ENCODE results near the gene TIMP4. TPM values are rescaled to one million over a fixed set of nuclear protein-coding genes. Genes with fewer than 3 reads are reported as not detected.

TIMP4 gene
- total RNA-seq, 1 experiment from 2014 or later: 8.4 TPM

DNA sequence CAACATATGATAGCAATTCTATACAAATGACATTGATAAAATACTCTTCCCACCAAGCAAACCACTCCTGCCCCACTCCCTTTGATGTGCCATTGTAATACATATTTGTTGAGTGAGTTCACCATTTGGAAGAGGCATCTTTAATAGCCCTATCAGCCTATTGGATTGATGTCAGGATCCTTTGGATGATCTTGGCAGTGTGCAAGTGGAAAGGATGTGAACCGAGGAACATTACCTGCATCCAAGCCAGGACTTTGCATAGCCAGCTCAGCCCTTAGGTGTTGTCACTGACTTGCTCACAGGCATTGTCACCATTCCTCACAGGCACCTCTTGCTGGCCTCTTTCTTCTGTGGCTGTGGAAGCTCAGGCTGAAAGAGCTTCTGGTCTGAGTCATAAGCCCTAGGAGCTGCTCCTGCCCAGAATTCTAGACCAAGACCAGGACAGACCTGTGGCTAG, 16.5 kb upstream of the TIMP4 start:
- Histone ChIP-seq H3K14ac (ENCODE audit: insufficient read depth, low read length) (no peak overlapping the region), H4K20me1 (ENCODE audit: control insufficient read depth, insufficient read depth, insufficient read length) (no peaks in the 10 kb centered on the region), H3K23ac (ENCODE audit: insufficient read length, low read depth, low read length) (no peak overlapping the region), H3K23me2 (ENCODE audit: insufficient read length, low read depth, low read length, poor library complexity, severe bottlenecking) (no peaks in the 10 kb centered on the region), H4K8ac (replicated peaks; ENCODE audit: insufficient read length, low read depth, low read length) (no peak overlapping the region), H3K27me3 (ENCODE audit: insufficient read depth, low read length) (no peaks in the 10 kb centered on the region), H3K4me2 (ENCODE audit: insufficient read depth, insufficient read length, low read length) (no peak overlapping the region), H2AFZ (ENCODE audit: low read length) (no peak overlapping the region), H2BK20ac (ENCODE audit: low read depth, low read length, poor library complexity, severe bottlenecking) (no peak overlapping the region), H2BK120ac (ENCODE audit: low read depth, low read length, poor library complexity, severe bottlenecking) (no peak overlapping the region), H4K91ac (ENCODE audit: insufficient read length, low read depth, low read length) (no peak overlapping the region), H3T11ph (ENCODE audit: low read length) (no peak overlapping the region), H3K79me2 (ENCODE audit: insufficient read depth, low read length) (no peaks in the 10 kb centered on the region), H2AK5ac (ENCODE audit: insufficient read length, low read length) (no peak overlapping the region), H3K18ac (ENCODE audit: insufficient read length, low read depth, low read length) (no peak overlapping the region), H2BK12ac (ENCODE audit: insufficient read length, low read depth, low read length) (no peak overlapping the region), H3K9me3 (ENCODE audit: control insufficient read depth, low read depth, low read length) (peaks cover 21% of the 10 kb centered on the region), H3K27ac (ENCODE audit: insufficient read length, low read depth, low read length) (no peak overlapping the region), H3K9ac (ENCODE audit: extremely low read depth, insufficient read length, low read length) (no peak overlapping the region), H3K56ac (ENCODE audit: insufficient read length, low read depth, low read length) (no peak overlapping the region), H2BK5ac (ENCODE audit: insufficient read length, low read length) (no peak overlapping the region), H3K4ac (ENCODE audit: low read depth, low read length) (no peak overlapping the region), H2BK15ac (ENCODE audit: low read depth, low read length) (no peak overlapping the region), H3K79me1 (ENCODE audit: insufficient read depth, low read depth, low read length, poor library complexity, severe bottlenecking) (no peaks in the 10 kb centered on the region), H4K5ac (ENCODE audit: insufficient read length, low read depth, low read length) (no peak overlapping the region), H3K4me1 (ENCODE audit: insufficient read depth, low read length) (no peaks in the 10 kb centered on the region)
- Mint-ChIP-seq H3K4me3 (no peak overlapping the region), H3K4me1 (no peaks in the 10 kb centered on the region), H3K27me3 (ENCODE audit: low read depth) (no peaks in the 10 kb centered on the region), H3K27ac (no peak overlapping the region), H3K9me3 (peaks cover 13 to 29% of the 10 kb centered on the region in 2 experiments), H3K36me3 (ENCODE audit: insufficient read depth in 1 of 3, low read depth in 3 of 3) (peaks cover 28 to 38% (median 35%) of the 10 kb centered on the region in 3 experiments)
- no peak for DNase-seq
- TF ChIP-seq, protein P1, sequence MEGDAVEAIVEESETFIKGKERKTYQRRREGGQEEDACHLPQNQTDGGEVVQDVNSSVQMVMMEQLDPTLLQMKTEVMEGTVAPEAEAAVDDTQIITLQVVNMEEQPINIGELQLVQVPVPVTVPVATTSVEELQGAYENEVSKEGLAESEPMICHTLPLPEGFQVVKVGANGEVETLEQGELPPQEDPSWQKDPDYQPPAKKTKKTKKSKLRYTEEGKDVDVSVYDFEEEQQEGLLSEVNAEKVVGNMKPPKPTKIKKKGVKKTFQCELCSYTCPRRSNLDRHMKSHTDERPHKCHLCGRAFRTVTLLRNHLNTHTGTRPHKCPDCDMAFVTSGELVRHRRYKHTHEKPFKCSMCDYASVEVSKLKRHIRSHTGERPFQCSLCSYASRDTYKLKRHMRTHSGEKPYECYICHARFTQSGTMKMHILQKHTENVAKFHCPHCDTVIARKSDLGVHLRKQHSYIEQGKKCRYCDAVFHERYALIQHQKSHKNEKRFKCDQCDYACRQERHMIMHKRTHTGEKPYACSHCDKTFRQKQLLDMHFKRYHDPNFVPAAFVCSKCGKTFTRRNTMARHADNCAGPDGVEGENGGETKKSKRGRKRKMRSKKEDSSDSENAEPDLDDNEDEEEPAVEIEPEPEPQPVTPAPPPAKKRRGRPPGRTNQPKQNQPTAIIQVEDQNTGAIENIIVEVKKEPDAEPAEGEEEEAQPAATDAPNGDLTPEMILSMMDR (conservative IDR thresholded peaks at IDR 0.05): no peak
- no CpG with 5 or more reads among the region's 1 CpG for WGBS (ENCODE audit: extremely low coverage, insufficient read length, low lambda C conversion rate)
